LNCaP clone FGC (cell line): ENCODE data around the gene SDCCAG8.

Experiments
- DNase-seq: peaks from one replicate; pipeline ENCODE4 v3.0.0-alpha.2; 2011; ENCODE audit warnings: low read depth
- H3K4me3 ChIP-seq: 2 replicates; pipeline ENCODE4 v1.5.1; 2011; ENCODE audit warnings: mild to moderate bottlenecking, low read depth, low read length, control low read depth
- TF ChIP-seq, protein P1 (sequence below): IDR thresholded peaks from 2 replicates; pipeline ENCODE4 v1.5.1; 2012; ENCODE audit warnings: mild to moderate bottlenecking; ENCODE audit not compliant: control insufficient read depth, insufficient read depth; ENCODE audit errors: extremely low read depth

Gene SDCCAG8

DNA sequence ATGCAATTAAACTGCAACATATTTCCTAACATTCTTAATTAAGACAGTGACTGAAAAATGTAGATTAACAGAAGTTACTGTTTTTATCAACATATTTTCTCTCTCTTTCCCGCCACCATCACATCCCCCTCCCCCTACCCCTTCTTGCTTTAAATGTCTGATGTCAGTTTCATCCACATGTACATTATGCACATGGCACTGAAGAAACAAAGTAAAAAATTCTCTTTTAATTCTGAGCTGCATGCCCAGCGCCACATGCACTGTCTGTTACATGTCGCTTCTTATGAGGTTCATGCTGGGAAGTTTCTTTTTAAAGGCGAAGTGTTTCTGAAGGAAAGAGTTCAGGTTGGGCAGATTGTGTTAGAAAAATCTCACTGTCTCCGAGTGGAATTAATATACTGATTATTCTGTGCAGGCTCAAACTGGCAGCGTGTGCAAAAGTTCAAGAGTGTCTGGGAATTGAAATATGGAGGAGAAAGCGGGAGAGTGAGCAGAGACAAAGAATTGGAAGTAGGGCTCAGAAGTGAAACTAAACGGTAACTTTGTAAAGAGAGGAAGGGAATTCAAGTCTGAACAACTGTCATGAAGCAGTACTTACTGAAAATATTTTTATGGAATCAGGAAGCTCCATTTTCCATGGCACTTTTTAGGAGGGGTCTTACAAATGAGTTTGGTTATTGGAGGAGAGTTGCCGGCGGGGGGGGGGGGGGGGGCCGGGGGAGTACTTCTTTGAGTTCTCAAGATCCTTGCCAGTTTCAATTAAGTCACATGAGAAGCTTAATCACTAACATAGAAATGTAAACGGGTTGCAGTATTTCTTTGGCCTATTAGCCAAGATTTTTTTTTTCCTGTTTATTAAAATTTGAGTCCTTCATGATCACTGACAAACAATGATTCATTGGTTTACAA lies 217.6 kb downstream of the SDCCAG8 start:
- H3K4me3 ChIP-seq: no peak overlapping the region
- TF ChIP-seq, protein P1, sequence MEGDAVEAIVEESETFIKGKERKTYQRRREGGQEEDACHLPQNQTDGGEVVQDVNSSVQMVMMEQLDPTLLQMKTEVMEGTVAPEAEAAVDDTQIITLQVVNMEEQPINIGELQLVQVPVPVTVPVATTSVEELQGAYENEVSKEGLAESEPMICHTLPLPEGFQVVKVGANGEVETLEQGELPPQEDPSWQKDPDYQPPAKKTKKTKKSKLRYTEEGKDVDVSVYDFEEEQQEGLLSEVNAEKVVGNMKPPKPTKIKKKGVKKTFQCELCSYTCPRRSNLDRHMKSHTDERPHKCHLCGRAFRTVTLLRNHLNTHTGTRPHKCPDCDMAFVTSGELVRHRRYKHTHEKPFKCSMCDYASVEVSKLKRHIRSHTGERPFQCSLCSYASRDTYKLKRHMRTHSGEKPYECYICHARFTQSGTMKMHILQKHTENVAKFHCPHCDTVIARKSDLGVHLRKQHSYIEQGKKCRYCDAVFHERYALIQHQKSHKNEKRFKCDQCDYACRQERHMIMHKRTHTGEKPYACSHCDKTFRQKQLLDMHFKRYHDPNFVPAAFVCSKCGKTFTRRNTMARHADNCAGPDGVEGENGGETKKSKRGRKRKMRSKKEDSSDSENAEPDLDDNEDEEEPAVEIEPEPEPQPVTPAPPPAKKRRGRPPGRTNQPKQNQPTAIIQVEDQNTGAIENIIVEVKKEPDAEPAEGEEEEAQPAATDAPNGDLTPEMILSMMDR: no peak
- DNase-seq: no peak

DNA sequence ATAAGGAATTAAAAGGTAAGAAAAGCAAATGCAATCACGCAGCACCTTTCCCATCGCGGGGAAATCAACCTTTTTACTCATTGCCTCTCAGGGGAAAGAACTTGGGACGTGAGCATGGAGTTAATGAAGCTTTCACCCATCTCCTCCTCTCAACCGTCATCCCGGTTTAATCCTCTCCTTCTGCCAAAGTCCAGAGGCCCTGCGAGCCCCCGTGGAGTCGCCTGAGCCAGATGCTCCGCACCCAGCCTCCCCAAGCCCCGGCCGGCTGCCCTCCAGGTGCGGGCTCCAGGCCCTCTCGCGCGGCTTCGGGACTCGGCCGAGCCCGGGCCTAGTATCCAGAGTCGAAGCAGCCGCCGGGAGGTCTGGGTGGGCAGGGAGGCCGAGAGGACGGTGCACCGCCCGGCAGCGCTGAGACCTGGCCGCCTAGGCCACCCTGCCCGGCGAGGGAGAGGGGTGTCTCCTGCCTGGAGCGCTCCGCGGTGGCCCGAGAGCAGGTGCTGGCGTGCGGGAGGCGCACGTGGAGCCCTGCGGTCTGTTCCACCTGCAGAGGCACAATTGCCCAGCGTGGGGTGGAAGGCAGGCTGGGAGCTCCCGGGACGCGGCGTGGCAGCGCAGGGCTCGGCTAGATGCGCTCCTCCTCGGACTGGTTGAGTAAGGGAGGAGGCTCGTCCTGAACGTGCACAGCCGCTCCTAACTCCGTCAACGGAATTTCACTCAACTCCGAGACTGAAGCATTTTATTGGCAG lies 218.5 kb downstream of the SDCCAG8 start:
- TF ChIP-seq, protein P1: no peak
- no peak overlapping the region for H3K4me3 ChIP-seq
- DNase-seq: no peak

DNA sequence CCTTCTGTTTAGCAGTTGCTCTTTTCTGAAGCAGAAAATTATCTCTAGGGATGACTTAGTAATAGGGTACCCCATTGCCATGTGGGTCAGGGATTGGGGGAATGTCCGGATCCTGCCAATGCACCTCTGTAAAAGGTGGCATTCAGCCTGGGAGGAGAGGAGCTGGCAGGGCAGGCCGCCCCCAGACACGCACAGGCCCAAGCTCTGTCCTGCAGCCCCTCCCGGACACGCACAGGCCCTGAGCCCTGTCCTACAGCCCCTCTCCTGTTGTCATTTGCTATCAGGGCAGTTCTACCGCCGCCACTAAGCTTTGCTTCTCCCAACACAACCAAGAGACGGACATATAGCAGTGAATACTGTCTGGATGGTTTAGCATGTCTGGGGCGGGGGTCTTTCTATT lies 219.1 kb downstream of the SDCCAG8 start:
- TF ChIP-seq, protein P1: no peak
- H3K4me3 ChIP-seq: no peak overlapping the region
- no peak for DNase-seq

DNA sequence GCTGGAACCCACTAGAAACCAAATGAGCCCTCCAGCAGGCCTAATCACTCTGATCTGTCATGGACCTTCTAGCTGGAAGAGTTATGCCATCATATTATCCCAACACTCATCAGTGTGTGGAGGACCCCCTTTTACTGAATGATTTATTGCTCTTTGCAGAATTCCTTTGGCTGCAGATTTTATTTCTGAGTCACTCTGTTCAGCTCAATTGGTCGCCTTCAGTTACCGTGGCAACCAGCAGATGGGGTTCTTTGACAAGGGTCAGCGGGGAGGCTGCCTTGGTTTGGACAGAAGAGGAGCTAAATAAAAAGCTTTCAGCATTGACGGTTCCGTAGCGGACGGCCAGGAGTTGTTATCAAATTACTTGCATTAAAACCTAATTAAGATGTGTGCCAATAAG lies 220.1 kb downstream of the SDCCAG8 start:
- TF ChIP-seq, protein P1: no peak
- H3K4me3 ChIP-seq: no peak overlapping the region
- DNase-seq: no peak

DNA sequence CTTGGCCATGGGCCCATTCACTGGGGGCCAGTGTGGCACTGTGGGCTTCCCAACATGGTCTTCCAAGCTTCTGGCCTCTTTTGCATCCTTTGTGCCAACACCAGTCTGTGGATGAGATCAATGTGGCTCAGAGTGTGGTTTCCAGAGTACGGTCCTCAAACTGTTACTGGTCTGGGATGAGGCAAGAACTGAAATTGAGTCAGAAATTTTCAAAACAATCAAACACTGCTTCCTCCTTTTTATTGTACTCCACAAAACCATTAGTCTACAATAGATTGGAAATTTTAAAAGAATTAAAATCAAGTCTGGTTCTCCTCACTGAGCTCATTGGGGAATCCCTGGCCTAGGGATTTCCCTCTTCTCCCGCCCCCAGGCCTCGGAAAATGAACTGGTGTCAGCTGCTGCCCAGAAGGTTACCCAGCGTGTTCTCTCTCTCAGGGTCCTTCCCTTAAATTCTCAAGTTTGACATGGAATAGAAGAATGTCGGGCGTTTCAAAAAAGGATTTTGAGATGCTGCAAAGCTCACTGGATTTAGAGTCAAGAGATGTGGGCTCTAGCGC lies 222.0 kb downstream of the SDCCAG8 start:
- TF ChIP-seq, protein P1: no peak
- no peak overlapping the region for H3K4me3 ChIP-seq
- no peak for DNase-seq

DNA sequence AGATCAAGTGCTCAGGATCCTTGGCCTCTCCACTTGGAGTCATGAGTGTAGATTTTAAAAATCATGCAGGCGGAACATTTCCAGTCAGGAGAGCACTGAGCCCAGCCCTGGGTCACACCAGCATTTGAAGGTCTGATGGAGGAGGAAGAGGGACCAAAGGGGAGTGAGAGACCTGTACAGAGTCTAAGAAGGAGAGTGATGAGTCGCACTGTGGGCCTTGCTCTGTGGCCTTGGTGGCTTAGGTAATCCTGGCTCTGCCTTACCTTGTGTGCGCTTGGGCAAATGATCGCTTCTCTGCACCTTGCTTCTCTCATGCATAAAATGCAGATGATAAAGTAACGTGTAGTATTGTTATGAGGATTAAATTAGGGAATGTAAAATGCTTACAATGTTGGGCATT lies 225.3 kb downstream of the SDCCAG8 start:
- no peak for DNase-seq
- no peak overlapping the region for H3K4me3 ChIP-seq
- TF ChIP-seq, protein P1: no peak
